GM23338 (cell line): Measurements from ENCODE around the gene SERPINB6. TPM values are rescaled to one million over a fixed set of nuclear protein-coding genes. Genes with fewer than 3 reads are reported as not detected.

Experiments used
- ATAC-seq: fragments of 200-7000 bp; cut with Tn5 transposase; 3 replicates; pipeline ENCODE4 v1.9.1; 2020
- DNase-seq: peaks from one replicate; pipeline ENCODE4 v3.0.0-alpha.2; 2015; ENCODE audit warnings: low spot score
- H2AFZ ChIP-seq: fragments of 200-600 bp; sonication (generic); 2 replicates; pipeline ENCODE4 v1.8.0; 2016; ENCODE audit warnings: antibody characterized with exemption, mild to moderate bottlenecking, moderate library complexity
- H3F3A ChIP-seq: fragments of 200-600 bp; sonication (generic); replicated peaks from 2 replicates; pipeline ENCODE4 v1.8.0; 2017; ENCODE audit warnings: antibody characterized with exemption, mixed run types, low read depth
- H3K27ac ChIP-seq: fragments of 200-600 bp; sonication (generic); 2 replicates; pipeline ENCODE4 v1.6.1; 2016; ENCODE audit warnings: low read depth
- H3K27me3 ChIP-seq: fragments of 200-600 bp; sonication (generic); 2 replicates; pipeline ENCODE4 v1.8.0; 2016; ENCODE audit warnings: mild to moderate bottlenecking, mixed run types, moderate library complexity; ENCODE audit not compliant: insufficient read depth
- H3K36me3 ChIP-seq: fragments of 200-600 bp; sonication (generic); 2 replicates; pipeline ENCODE4 v1.8.0; 2016; ENCODE audit warnings: mild to moderate bottlenecking; ENCODE audit not compliant: insufficient read depth
- H3K4me1 ChIP-seq: fragments of 200-600 bp; sonication (generic); 2 replicates; pipeline ENCODE4 v1.8.0; 2016; ENCODE audit warnings: mild to moderate bottlenecking, moderate library complexity; ENCODE audit not compliant: insufficient read depth
- H3K4me2 ChIP-seq: fragments of 200-600 bp; sonication (generic); 2 replicates; pipeline ENCODE4 v1.7.1; 2017; ENCODE audit warnings: mixed run types
- H3K4me3 ChIP-seq: fragments of 200-600 bp; sonication (generic); 2 replicates; pipeline ENCODE4 v1.6.1; 2016; ENCODE audit warnings: mixed run types
- H3K79me2 ChIP-seq: fragments of 200-600 bp; sonication (generic); replicated peaks from 2 replicates; pipeline ENCODE4 v1.8.0; 2017; ENCODE audit warnings: mild to moderate bottlenecking; ENCODE audit not compliant: insufficient read depth
- H3K9me2 ChIP-seq: fragments of 200-600 bp; sonication (generic); 2 replicates; pipeline ENCODE4 v1.8.0; 2017; ENCODE audit not compliant: insufficient read depth
- H4K20me1 ChIP-seq: fragments of 200-600 bp; sonication (generic); replicated peaks from 2 replicates; pipeline ENCODE4 v1.8.0; 2017; ENCODE audit warnings: mild to moderate bottlenecking; ENCODE audit not compliant: insufficient read depth
- H3K27ac Mint-ChIP-seq: 2 replicates; pipeline ENCODE4 v1.8.0; 2020; ENCODE audit warnings: inconsistent platforms, mild to moderate bottlenecking, moderate library complexity, mixed read lengths
- H3K27me3 Mint-ChIP-seq: 3 replicates; pipeline ENCODE4 v1.8.0; 2022; ENCODE audit warnings: low read depth, mild to moderate bottlenecking, moderate library complexity, mixed read lengths, inconsistent platforms; ENCODE audit not compliant: insufficient read depth, poor library complexity
- H3K36me3 Mint-ChIP-seq: 3 replicates; pipeline ENCODE4 v1.8.0; 2021; ENCODE audit warnings: low read depth, mild to moderate bottlenecking, inconsistent platforms, moderate library complexity, mixed read lengths
- H3K4me1 Mint-ChIP-seq: 3 replicates; pipeline ENCODE4 v1.8.0; 2020; ENCODE audit warnings: mild to moderate bottlenecking, inconsistent platforms, mixed read lengths
- H3K4me3 Mint-ChIP-seq: 3 replicates; pipeline ENCODE4 v1.8.0; 2021; ENCODE audit warnings: moderate library complexity, mild to moderate bottlenecking, inconsistent platforms, mixed read lengths
- H3K9me3 Mint-ChIP-seq: 3 replicates; pipeline ENCODE4 v1.8.0; 2020; ENCODE audit warnings: moderate library complexity, mild to moderate bottlenecking, inconsistent platforms, mixed read lengths
- ZNF114 ChIP-seq: fragments of 250-450 bp; sonication (Bioruptor Pico); IDR thresholded peaks from 2 replicates; pipeline ENCODE4 v1.5.0; 2020; ENCODE audit warnings: mild to moderate bottlenecking, moderate library complexity
- polyA plus RNA-seq: library from polyadenylated mRNA; unstranded; fragments of >200 nt; fragmentation: Nextera tagmentation; extraction: Ambion mirVana; gene quantifications from 2 replicates; pipeline ENCODE4 v1.2.1, GENCODE V29; 2016
- total RNA-seq: library from RNA; depleted of rRNA; stranded (reverse); fragments of >200 nt; shearing (Covaris generic); gene quantifications from 2 replicates; pipeline ENCODE4 v1.2.3, GENCODE V29; 2014
- TF ChIP-seq, protein P1 (sequence below): fragments of 250-450 bp; sonication (Bioruptor Pico); IDR thresholded peaks from 2 replicates; pipeline ENCODE4 v1.5.0; 2020; ENCODE audit warnings: mild to moderate bottlenecking, moderate library complexity

Gene SERPINB6
- total and polyA plus RNA-seq, 2 experiments from 2014 or later, result 25.9 to 38.5 TPM

DNA sequence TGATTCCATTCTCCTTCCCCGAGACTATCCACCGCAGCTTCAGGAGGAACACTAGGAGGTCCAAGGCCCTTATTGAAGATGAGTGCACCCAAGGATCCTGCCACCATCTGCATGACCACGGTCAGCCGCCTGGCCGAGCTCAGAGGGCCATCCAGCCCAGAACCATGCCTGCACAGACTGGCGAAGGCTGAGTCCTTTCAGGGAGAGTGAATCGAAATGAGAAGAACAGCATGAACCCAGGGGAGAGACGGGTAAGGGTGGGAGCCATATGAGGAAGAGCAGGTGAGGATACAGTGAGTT is 26.3 kb downstream of the SERPINB6 start:
- TF ChIP-seq ZNF114 (CRISPR knock-in tag), result no peak
- TF ChIP-seq, protein P1, sequence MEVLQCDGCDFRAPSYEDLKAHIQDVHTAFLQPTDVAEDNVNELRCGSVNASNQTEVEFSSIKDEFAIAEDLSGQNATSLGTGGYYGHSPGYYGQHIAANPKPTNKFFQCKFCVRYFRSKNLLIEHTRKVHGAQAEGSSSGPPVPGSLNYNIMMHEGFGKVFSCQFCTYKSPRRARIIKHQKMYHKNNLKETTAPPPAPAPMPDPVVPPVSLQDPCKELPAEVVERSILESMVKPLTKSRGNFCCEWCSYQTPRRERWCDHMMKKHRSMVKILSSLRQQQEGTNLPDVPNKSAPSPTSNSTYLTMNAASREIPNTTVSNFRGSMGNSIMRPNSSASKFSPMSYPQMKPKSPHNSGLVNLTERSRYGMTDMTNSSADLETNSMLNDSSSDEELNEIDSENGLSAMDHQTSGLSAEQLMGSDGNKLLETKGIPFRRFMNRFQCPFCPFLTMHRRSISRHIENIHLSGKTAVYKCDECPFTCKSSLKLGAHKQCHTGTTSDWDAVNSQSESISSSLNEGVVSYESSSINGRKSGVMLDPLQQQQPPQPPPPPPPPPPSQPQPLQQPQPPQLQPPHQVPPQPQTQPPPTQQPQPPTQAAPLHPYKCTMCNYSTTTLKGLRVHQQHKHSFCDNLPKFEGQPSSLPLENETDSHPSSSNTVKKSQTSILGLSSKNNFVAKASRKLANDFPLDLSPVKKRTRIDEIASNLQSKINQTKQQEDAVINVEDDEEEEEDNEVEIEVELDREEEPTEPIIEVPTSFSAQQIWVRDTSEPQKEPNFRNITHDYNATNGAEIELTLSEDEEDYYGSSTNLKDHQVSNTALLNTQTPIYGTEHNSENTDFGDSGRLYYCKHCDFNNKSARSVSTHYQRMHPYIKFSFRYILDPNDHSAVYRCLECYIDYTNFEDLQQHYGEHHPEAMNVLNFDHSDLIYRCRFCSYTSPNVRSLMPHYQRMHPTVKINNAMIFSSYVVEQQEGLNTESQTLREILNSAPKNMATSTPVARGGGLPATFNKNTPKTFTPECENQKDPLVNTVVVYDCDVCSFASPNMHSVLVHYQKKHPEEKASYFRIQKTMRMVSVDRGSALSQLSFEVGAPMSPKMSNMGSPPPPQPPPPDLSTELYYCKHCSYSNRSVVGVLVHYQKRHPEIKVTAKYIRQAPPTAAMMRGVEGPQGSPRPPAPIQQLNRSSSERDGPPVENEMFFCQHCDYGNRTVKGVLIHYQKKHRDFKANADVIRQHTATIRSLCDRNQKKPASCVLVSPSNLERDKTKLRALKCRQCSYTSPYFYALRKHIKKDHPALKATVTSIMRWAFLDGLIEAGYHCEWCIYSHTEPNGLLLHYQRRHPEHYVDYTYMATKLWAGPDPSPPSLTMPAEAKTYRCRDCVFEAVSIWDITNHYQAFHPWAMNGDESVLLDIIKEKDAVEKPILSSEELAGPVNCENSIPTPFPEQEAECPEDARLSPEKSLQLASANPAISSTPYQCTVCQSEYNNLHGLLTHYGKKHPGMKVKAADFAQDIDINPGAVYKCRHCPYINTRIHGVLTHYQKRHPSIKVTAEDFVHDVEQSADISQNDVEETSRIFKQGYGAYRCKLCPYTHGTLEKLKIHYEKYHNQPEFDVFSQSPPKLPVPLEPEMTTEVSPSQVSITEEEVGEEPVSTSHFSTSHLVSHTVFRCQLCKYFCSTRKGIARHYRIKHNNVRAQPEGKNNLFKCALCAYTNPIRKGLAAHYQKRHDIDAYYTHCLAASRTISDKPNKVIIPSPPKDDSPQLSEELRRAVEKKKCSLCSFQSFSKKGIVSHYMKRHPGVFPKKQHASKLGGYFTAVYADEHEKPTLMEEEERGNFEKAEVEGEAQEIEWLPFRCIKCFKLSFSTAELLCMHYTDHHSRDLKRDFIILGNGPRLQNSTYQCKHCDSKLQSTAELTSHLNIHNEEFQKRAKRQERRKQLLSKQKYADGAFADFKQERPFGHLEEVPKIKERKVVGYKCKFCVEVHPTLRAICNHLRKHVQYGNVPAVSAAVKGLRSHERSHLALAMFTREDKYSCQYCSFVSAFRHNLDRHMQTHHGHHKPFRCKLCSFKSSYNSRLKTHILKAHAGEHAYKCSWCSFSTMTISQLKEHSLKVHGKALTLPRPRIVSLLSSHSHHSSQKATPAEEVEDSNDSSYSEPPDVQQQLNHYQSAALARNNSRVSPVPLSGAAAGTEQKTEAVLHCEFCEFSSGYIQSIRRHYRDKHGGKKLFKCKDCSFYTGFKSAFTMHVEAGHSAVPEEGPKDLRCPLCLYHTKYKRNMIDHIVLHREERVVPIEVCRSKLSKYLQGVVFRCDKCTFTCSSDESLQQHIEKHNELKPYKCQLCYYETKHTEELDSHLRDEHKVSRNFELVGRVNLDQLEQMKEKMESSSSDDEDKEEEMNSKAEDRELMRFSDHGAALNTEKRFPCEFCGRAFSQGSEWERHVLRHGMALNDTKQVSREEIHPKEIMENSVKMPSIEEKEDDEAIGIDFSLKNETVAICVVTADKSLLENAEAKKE (CRISPR knock-in tag), result no peak
- Histone ChIP-seq H3F3A (0 out of 2 replicates have a peak, but pooled peaks cover 5% of the 10 kb centered on the region), H3K4me3 (no peak overlapping the region), H2AFZ (no peak overlapping the region), H3K27ac (no peak overlapping the region), H3K79me2 (no peaks in the 10 kb centered on the region), H4K20me1 (no peaks in the 10 kb centered on the region), H3K4me1 (peaks cover 19% of the 10 kb centered on the region), H3K36me3 (no peaks in the 10 kb centered on the region), H3K4me2 (no peak overlapping the region), H3K27me3 (no peaks in the 10 kb centered on the region), H3K9me2 (no peaks in the 10 kb centered on the region)
- DNase-seq (no peak), ATAC-seq (no peak)
- H3K27me3 Mint-ChIP-seq, result peaks cover 14% of the 10 kb centered on the region
- H3K4me3 Mint-ChIP-seq, result no peak overlapping the region
- H3K27ac Mint-ChIP-seq, result no peak overlapping the region
- H3K36me3 Mint-ChIP-seq, result peaks cover 12% of the 10 kb centered on the region
- no peaks in the 10 kb centered on the region for H3K9me3 Mint-ChIP-seq
- peaks cover 20% of the 10 kb centered on the region for H3K4me1 Mint-ChIP-seq

GRCh38 chr6:2944405-2945152 is 26.8 kb downstream of the SERPINB6 start:
- no peaks in the 10 kb centered on the region for H3K27me3 ChIP-seq
- Mint-ChIP-seq H3K27me3 (peaks cover 14% of the 10 kb centered on the region), H3K27ac (no peak overlapping the region), H3K36me3 (peaks cover 12% of the 10 kb centered on the region), H3K4me3 (no peak overlapping the region), H3K9me3 (no peaks in the 10 kb centered on the region), H3K4me1 (peaks cover 20% of the 10 kb centered on the region)
- H3K79me2 ChIP-seq, result no peaks in the 10 kb centered on the region
- H3F3A ChIP-seq, result 0 out of 2 replicates have a peak, but pooled peaks cover 5% of the 10 kb centered on the region
- no peak for ATAC-seq
- H3K4me3 ChIP-seq, result no peak overlapping the region
- no peaks in the 10 kb centered on the region for H4K20me1 ChIP-seq
- DNase-seq, result no peak
- H3K36me3 ChIP-seq, result no peaks in the 10 kb centered on the region
- H3K27ac ChIP-seq, result no peak overlapping the region
- H3K9me2 ChIP-seq, result no peaks in the 10 kb centered on the region
- H3K4me2 ChIP-seq, result 0 out of 2 replicates have a peak overlapping the region, but pooled peaks have one; percentile 12
- H2AFZ ChIP-seq, result no peak overlapping the region
- H3K4me1 ChIP-seq, result peaks cover 19% of the 10 kb centered on the region
- TF ChIP-seq, protein P1 (CRISPR knock-in tag), result no peak
